Muscle layer of duodenum (tissue), 2 donors: ENCODE results near the gene ADAM12.

Experiments used
- H3K27ac ChIP-seq: one replicate; pipeline ENCODE4 v1.7.0; 2013; ENCODE audit warnings: mild to moderate bottlenecking, low read length
- H3K27me3 ChIP-seq: one replicate; pipeline ENCODE4 v1.7.0; 2013; ENCODE audit warnings: low read depth, mild to moderate bottlenecking, control low read depth, low read length
- H3K36me3 ChIP-seq, 2 donors: one replicate each; pipeline ENCODE4 v1.7.0; 2013; ENCODE audit warnings: low read length in 2 of 2, control low read depth in 1 of 2, mild to moderate bottlenecking in 1 of 2; ENCODE audit not compliant: insufficient read depth in 2 of 2, control insufficient read depth in 1 of 2
- H3K4me1 ChIP-seq, 2 donors: one replicate each; pipeline ENCODE4 v1.7.0; 2013; ENCODE audit warnings: low read length in 2 of 2, mild to moderate bottlenecking in 2 of 2, control low read depth in 1 of 2, moderate library complexity in 1 of 2; ENCODE audit not compliant: insufficient read depth in 2 of 2, control insufficient read depth in 1 of 2
- H3K4me3 ChIP-seq, 2 donors: one replicate each; pipeline ENCODE4 v1.7.0; 2013; ENCODE audit warnings: low read length in 2 of 2, low read depth in 1 of 2, mild to moderate bottlenecking in 1 of 2
- H3K9me3 ChIP-seq, 2 donors: one replicate each; pipeline ENCODE4 v1.7.0; 2013; ENCODE audit warnings: low read length in 2 of 2, control low read depth in 1 of 2, mild to moderate bottlenecking in 1 of 2; ENCODE audit not compliant: control insufficient read depth in 1 of 2
- donor health status: healthy.

The ADAM12 gene

GRCh38 chr10:126029999-126030398, 358.3 kb downstream of the ADAM12 start:
- no peaks in the 10 kb centered on the region for H3K4me1 ChIP-seq
- H3K36me3 ChIP-seq = no peaks in the 10 kb centered on the region
- peaks cover 0 to 27% of the 10 kb centered on the region in 2 donors for H3K9me3 ChIP-seq
- H3K27ac ChIP-seq = no peak overlapping the region
- no peak overlapping the region for H3K4me3 ChIP-seq
- H3K27me3 ChIP-seq = no peaks in the 10 kb centered on the region

- Histone ChIP-seq H3K4me1 (no peaks in the 10 kb centered on the region), H3K27me3 (no peaks in the 10 kb centered on the region), H3K9me3 (peaks cover 0 to 18% of the 10 kb centered on the region in 2 donors), H3K4me3 (no peak overlapping the region), H3K27ac (no peak overlapping the region), H3K36me3 (no peaks in the 10 kb centered on the region)
These were observed 360.6 kb downstream of the ADAM12 start for GRCh38 chr10:126027692-126028091.

- H3K4me1 ChIP-seq = no peaks in the 10 kb centered on the region
- H3K36me3 ChIP-seq = no peaks in the 10 kb centered on the region
- no peaks in the 10 kb centered on the region for H3K27me3 ChIP-seq
- H3K27ac ChIP-seq = no peak overlapping the region
- H3K9me3 ChIP-seq = peaks cover 0 to 9% of the 10 kb centered on the region in 2 donors
- H3K4me3 ChIP-seq = no peak overlapping the region
These were observed 365.4 kb downstream of the ADAM12 start for GRCh38 chr10:126022841-126023240.

- peaks cover 0 to under 1% of the 10 kb centered on the region in 2 donors for H3K9me3 ChIP-seq
- no peaks in the 10 kb centered on the region for H3K36me3 ChIP-seq
- H3K27ac ChIP-seq = no peak overlapping the region
- no peaks in the 10 kb centered on the region for H3K4me1 ChIP-seq
- no peaks in the 10 kb centered on the region for H3K27me3 ChIP-seq
- H3K4me3 ChIP-seq = no peak overlapping the region
These were observed 366.3 kb downstream of the ADAM12 start for GRCh38 chr10:126021833-126022500.

- H3K27ac ChIP-seq = no peak overlapping the region
- H3K4me3 ChIP-seq = no peak overlapping the region
- H3K9me3 ChIP-seq = no peaks in the 10 kb centered on the region
- no peaks in the 10 kb centered on the region for H3K27me3 ChIP-seq
- no peaks in the 10 kb centered on the region for H3K36me3 ChIP-seq
- no peaks in the 10 kb centered on the region for H3K4me1 ChIP-seq
These were observed 370.2 kb downstream of the ADAM12 start for GRCh38 chr10:126017961-126018560.

- Histone ChIP-seq H3K4me3 (no peak overlapping the region), H3K4me1 (no peaks in the 10 kb centered on the region), H3K27ac (no peak overlapping the region), H3K36me3 (no peaks in the 10 kb centered on the region), H3K27me3 (no peaks in the 10 kb centered on the region), H3K9me3 (no peaks in the 10 kb centered on the region)
These were observed 371.4 kb downstream of the ADAM12 start for GRCh38 chr10:126016882-126017281.

GRCh38 chr10:126016156-126016805, 372.0 kb downstream of the ADAM12 start:
- Histone ChIP-seq H3K4me3 (no peak overlapping the region), H3K27me3 (no peaks in the 10 kb centered on the region), H3K36me3 (no peaks in the 10 kb centered on the region), H3K9me3 (no peaks in the 10 kb centered on the region), H3K27ac (no peak overlapping the region), H3K4me1 (no peaks in the 10 kb centered on the region)

GRCh38 chr10:126015413-126015812, 372.9 kb downstream of the ADAM12 start:
- Histone ChIP-seq H3K4me1 (no peaks in the 10 kb centered on the region), H3K9me3 (no peaks in the 10 kb centered on the region), H3K27me3 (no peaks in the 10 kb centered on the region), H3K4me3 (no peak overlapping the region), H3K27ac (no peak overlapping the region), H3K36me3 (no peaks in the 10 kb centered on the region)

- no peaks in the 10 kb centered on the region for H3K27me3 ChIP-seq
- H3K36me3 ChIP-seq = no peaks in the 10 kb centered on the region
- H3K4me1 ChIP-seq = no peaks in the 10 kb centered on the region
- H3K27ac ChIP-seq = no peak overlapping the region
- no peak overlapping the region for H3K4me3 ChIP-seq
- H3K9me3 ChIP-seq = no peaks in the 10 kb centered on the region
These were observed 374.0 kb downstream of the ADAM12 start for GRCh38 chr10:126014309-126014708.

GRCh38 chr10:126013489-126014281, 374.6 kb downstream of the ADAM12 start:
- Histone ChIP-seq H3K27ac (no peak overlapping the region), H3K27me3 (no peaks in the 10 kb centered on the region), H3K4me1 (no peaks in the 10 kb centered on the region), H3K36me3 (no peaks in the 10 kb centered on the region), H3K4me3 (no peak overlapping the region), H3K9me3 (no peaks in the 10 kb centered on the region)

- no peak overlapping the region for H3K4me3 ChIP-seq
- no peaks in the 10 kb centered on the region for H3K27me3 ChIP-seq
- no peak overlapping the region for H3K27ac ChIP-seq
- no peaks in the 10 kb centered on the region for H3K9me3 ChIP-seq
- no peaks in the 10 kb centered on the region for H3K36me3 ChIP-seq
- H3K4me1 ChIP-seq = no peaks in the 10 kb centered on the region
These were observed 375.8 kb downstream of the ADAM12 start for GRCh38 chr10:126012485-126012884.
